Stimulated activated CD4-positive, alpha-beta T cell treated with anti-CD3 and anti-CD28 coated beads, Interleukin-15, amount 100 ng/mL, for 48 hours (primary cell): ENCODE results near the gene CCDC7.
"Not testable (repeated sequence)": the region's sequence is repeated elsewhere in the genome, so short reads cannot be mapped to it uniquely, and the experiment has no call there.

Experiments used
- DNase-seq, 2 donors: peaks; one replicate each; pipeline ENCODE4 v3.0.0-alpha.2; 2020; ENCODE audit warnings: low read depth in 2 of 2

The CCDC7 gene

DNA sequence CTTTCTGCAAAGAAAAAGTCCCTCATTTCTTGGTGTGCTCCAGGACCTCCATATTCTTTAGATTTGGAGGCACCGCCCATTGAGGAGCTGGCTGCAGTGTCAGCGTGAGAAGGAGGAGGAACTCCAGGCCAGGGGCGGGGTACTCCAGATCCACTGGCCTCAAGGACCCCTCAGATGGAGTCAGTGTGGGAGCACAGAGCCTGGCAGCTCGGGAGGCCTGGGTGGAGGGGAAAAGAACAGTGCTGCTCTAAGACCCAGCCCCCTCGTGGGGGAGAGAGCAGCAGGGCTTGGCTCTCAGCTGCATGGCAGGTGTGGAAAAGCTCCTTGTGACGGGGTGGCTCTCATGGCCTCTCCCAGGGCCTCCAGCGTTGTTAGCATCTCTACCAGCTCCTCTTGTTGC lies 441.5 kb downstream of the CCDC7 start:
- DNase-seq, result no peak

DNA sequence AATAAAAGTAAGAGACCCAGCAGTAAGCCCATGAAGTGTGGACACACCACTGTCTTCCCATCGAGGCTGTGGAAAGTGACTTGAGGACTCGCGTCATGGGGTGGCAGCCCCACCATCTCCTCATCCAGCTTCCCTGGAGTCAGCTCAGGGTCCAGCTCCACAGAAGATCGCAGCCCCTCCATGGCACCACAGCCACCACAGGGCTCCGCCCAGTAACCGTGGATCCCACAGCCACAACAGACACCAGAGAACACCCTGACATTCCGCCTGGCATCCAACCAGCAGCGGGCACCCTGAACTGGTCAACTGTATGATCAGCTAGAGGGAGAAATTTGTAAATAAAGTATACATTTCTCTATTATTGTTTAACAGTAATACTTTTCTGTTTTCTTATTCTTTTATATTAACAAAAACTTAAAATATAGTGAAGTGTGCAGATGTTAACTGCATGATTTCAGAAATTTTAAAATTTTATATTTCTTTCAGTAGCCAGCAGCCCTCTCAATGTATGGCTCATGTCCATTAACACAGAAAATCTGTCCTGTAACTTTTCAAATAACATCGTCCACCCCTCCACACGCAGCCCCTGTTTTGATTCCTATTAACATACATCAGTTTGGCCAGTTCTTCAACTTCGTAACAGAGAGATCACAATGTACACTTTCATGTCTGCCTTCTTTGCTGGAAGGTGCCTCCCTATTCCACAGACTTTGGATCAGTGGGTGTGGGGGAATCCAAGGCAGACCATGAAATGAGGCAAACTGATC lies 442.4 kb downstream of the CCDC7 start:
- no peak for DNase-seq

DNA sequence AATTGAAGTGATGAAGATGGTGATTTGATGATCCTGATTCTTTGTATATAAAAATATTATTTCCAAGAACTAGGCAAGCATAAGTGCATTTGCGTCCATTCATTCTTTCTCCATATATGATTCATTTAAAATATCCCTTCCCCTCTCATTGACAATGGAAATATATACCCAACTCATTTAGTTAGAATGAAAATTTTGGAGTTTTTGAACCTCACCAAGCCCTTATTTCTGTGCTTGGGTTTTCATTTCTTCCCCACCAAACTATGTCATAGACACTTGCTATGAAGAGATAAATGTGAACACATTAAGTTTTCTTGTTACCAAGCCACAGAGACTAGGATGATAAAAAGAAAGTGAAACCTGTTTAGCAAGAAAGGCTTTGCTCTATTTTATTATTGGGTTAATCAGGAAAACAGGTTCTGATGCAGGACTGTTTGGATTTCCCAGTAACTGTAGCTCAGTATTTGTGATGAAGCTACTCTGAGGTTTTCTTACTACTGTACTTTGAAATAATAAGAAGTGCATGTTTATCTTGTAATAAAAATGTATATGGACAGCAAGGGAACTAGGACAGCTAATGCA lies 443.8 kb downstream of the CCDC7 start:
- no peak for DNase-seq

DNA sequence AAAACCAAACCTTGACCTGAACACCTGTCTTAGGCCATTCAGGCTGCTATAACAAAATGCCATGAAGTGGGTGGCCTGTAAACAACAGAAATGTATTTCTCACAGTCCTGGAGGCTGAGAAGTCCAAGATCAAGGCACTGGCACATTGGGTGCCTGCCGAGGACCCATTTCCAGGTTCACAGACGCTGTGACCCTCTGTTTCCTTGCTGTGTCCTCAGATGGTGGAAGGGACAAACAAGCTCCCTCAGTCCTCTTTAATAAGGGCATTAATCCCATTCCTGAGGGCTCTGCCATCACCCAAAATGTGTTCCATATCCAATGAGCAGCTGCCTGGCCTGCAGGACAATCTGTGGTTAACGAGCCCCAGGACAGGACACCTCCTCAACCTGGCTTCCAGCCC lies 444.5 kb downstream of the CCDC7 start:
- no peak for DNase-seq

DNA sequence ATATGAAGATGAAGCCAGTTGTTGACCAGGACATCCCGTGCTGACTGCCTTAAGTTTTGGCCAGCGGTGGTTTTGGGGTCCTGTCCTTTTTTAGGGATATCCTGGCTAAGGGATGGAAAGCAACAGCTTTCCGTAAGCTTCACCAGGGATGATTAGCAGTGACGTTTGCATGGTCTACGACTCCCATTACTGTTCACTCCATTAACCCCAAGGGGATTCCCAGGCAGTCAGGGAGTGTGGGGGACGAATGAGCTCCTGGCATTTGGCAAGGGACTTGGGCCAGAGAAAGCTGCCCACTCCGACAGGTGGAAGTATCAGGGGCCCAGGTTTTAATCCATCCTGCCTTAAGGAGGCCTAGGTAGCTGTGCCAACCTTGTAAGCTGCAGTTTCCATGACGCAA lies 445.3 kb downstream of the CCDC7 start:
- no peak for DNase-seq

DNA sequence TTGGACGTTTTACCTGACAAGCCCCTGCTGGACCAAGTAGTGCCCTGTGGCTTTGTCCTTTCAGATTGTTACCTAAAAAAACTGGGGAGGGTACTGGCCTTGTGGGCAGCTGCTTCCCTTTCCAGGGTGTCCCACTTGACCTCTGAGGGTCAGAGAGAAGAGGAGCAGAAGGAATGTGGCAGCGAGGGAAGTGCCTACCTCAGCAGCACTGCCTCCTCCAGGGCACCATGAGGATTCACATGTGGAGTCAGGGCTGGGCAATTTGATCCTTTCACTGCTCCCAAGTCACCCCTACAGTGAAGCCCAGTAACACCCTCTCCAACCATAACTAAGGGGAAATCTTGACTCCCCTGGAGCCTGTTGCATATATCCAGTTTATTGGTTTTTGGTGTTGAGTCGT lies 447.5 kb downstream of the CCDC7 start:
- no peak for DNase-seq

DNA sequence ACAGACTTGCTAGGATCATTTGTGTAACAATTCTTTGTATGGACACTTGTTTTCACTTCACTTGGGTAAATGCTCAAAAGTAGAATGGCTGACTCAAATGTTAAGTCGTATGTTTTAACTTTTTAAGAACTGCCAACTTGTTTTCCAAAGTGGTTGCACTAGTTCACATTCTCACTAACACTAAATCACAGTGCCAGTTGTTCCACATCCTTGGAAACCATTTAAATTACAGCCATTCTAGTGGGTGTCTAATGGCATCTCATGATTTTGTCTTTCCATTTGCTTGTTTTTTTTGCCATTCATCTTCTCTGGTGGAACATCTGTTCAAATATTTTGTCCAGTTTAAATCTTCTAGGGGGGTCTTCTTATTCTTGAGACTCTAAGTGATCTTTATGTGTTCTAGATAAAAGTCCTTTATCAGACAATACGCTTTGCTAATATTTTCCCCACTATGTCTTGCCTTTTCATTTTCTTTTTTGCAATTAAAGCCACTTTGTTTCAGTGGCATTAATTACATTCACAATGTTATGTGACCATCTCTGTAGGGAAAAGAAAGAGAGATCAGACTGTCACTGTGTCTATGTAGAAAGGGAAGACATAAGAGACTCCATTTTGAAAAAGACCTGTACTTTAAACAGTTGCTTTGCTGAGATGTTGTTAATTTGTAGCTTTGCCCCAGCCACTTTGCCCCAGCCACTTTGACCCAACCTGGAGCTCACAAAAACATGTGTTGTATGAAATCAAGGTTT lies 448.1 kb downstream of the CCDC7 start:
- no peak for DNase-seq

DNA sequence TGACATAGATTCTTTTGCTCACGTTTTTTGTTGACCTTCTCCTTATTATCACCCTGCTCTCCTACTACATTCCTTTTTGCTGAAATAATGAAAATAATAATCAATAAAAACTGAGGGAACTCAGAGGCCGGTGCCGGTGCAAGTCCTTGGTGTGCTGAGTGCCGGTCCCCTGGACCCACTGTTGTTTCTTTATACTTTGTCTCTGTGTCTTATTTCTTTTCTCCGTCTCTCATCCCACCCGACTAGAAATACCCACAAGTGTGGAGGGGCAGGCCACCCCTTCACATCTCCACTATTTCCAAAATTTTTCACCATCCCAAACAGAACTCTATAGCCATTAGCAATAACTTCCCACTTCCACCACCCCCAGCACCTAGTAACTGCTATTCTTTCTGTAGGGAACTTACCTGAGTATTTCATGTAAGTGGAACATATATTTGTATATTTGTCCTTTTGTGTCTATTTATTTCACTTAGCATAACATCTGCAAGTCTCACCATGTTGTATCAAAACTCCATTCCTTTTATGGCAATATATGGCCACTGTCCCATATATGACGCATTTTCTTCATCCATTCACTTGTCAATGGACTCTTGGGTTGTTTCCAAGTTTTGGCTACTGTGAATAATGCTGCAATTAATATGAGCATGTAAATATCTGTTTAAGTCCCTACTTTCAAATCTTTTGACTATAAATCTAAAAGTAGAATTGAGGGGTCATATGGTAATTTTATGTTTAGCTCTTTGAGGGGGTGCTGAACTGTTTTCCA lies 449.4 kb downstream of the CCDC7 start:
- DNase-seq, result not testable (repeated sequence)

DNA sequence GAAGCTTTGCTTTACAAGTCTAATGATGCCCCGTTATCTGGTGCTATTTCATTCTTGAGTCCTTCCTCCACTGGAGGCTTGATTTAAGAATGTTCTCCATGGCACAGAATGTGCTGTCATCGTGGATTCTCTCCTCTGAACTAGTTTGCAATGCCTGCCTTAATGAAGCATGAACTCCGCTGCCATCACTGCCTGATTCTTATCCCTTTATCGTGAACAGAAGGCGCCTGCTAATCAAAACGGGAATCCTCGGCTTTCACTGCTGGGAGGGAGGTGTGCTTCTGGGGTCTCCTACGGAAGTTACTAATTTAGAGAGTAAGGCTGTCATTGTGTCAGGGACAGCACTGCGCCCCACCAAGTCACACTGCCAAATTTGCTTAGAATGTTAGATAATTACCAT lies 455.9 kb downstream of the CCDC7 start:
- DNase-seq, result no peak

DNA sequence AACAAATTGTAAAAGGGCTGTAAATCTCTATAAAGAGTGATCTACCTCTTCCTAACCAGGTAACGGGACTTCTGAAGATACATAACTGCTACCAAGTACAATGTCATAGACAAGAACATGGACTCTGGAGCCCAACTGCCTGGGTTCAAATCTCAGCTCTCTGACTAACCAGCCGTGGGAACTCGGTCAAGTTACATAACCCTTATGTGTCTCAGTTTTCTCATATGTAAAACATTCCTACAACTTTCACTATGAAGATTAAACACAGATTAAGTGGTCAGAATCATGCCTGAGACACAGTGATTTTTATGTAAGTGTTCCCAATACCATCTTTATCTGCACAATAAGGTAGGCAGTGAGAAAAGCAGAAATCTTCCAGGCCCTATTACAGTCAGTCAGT lies 459.5 kb downstream of the CCDC7 start:
- DNase-seq, result no peak

DNA sequence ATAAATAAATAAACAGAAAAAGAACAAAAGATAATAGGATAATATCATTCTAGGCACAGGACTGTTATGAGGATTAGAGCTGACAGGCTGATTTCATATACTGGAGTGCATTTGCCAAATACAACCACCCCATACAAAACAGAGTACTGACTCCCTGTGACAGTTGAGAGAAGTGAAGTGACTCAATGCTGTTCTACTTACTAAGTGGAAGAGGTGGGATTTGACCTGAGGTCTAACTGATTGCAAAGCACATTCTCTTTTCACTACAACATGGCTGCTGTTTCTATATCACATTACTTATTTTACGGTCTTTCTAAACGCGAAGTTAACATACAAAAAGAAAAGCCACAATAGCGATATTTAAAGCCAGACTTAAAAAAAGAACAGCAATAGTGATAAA lies 460.7 kb downstream of the CCDC7 start:
- no peak for DNase-seq

DNA sequence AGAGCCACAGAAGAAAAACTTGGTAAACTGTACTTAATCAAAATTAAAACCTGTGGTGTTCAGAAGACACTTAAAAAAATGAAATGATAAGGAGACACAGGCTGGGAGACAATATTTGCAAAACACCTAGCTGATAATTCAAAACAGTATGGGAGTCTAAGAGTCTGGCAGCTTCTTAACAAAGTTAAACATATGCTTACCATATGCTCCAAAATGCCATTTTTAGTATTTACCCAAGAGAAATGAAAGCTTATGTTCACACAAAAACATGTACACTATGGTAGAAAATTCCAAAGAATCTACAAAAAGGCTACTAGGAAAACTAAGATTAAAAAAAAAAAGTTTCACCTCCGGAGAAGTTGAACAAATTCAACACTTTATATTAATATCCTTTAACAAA lies 463.5 kb downstream of the CCDC7 start:
- no peak for DNase-seq

DNA sequence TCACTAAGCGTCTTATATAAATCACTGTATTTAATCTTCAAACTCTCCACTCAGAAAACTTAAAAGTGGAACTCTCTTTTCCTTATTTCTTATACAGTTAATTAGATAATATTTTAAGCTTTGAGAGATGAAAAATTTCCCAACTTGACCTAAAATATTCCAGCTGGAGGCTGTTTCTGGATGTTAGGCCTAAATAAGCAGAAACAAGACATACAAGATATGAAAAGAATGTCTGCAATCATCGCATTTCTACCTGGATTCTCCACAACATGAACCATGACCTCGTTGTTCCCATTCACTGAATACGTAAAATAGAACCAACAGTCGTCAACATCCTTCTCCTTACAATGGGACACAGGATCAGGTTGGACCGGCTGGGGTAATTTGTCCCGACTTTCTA lies 464.0 kb downstream of the CCDC7 start:
- DNase-seq, result not testable (repeated sequence)

DNA sequence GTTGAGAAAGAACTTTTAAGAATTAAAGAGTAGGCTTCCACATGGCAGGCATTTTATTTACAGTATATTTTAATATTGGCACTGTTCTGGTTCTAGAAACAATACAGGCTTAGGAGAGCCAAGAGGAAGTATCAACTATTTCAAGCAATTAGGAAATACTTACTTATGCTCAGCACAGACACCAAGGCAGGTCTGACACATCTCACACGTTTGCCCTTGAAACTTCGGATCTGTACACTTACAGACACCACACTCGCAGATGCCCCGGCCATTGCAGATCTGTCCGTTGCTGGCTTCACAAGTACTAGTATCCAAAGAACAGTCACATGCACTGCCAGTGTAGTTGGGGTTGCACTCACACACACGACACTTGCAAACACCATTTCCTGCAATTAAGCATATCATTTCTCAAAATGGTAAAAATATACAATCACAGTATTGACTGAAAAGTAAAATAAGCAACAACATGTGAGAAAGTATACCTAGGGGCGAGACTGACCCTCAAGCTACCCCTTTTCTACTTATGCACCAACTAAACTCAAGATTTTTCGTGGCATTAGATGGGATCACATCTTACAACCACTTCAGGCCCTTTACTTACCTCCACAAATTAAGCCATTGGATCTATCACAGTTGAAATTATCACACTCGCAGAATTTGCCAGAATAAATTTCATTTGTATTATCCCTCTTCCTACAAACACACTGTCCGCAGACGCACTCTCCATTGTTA lies 465.5 kb downstream of the CCDC7 start:
- no peak for DNase-seq

DNA sequence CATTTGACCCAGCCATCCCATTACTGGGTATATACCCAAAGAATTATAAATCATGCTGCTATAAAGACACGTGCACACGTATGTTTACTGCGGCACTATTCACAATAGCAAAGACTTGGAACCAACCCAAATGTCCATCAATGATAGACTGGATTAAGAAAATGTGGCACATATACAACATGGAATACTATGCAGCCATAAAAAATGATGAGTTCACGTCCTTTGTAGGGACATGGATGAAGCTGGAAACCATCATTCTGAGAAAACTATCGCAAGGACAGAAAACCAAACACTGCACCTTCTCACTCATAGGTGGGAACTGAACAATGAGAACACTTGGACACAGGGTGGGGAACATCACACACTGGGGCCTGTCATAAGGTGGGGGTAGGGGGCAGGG lies 471.9 kb downstream of the CCDC7 start:
- not testable (repeated sequence) for DNase-seq

DNA sequence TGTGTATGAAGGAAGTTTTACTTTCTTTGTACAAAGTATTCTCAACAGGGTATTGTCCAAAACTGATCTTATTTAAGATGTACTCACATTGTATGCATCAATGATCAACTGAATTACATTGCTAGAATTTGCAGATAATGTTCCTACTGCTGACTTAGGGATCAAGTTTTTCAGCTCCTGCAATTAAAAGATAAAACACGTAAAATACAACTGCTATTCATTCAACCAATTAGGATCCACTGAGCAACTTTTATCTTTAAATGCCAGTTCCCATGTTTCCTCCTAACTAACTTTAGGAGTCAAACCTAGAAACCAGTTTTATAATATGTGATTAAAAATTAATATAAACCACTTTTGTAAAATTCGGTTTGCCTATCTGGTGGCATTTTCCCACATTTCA lies 476.2 kb downstream of the CCDC7 start:
- DNase-seq, result no peak

DNA sequence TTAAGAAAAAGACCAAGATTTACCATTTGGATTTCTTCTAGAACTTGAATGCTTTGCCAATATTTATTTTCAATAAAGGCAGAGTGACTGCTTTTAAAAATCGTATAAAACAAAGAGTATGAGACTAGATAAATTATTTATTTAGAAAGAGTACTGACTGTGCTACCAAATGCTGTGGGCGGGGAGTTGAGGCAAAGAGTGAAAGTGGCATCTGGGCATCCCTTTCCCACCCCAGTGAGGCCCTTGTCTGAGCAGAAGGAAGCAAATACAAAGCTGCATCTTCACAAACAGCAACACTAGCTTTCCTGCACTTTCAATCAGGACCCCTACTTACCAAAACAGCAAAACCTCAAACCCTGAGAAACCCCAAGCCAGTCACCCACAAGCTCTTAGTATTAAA lies 477.2 kb downstream of the CCDC7 start:
- no peak for DNase-seq

DNA sequence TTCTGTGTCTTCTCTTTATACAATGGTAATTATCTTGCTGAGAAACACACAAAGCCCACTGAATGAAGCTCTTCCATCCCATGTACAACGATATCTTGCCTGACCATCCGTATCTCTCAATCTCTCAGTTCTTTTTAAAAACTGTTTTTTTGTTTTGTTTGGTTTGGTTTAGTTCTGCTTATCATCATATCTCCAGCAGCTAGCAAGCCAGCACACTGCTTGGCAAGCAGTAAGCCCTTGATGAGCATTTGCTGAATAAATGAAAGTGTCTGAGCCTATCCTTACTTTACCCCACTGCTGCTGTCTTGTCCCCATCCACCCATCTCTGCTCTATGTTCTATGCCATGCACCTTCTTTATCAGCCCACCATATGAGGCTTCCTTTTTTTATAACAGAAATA lies 477.9 kb downstream of the CCDC7 start:
- DNase-seq, result no peak
